CD4-positive, alpha-beta T cell treated with Interferon gamma for 1 hour (primary cell): ENCODE data around the gene KCNH8.
"Not testable (repeated sequence)": the region's sequence is repeated elsewhere in the genome, so short reads cannot be mapped to it uniquely, and the experiment has no call there.

Experiments used
- DNase-seq: peaks from one replicate; pipeline ENCODE4 v3.0.0-alpha.2; 2020

Gene KCNH8

DNA sequence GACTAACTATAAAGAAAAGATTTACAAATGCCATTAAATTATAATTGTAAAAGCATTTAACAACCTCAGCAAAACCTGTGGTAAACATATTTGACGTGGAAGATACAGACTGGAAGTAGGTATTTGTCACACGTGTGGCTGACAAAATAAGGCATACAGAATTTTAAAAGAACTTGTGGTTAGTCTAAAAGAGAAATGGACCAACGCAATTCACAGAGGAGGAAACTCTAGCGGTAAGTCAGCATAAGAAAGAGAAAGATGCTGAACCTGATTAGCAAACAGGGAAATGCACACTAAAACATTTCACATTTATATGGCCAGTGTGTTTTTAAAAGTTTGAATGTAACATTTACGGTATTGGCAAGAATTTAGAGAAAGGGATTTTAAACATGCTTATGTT lies 35.3 kb downstream of the KCNH8 start:
- no peak for DNase-seq

GRCh38 chr3:19190126-19190525 lies 41.8 kb downstream of the KCNH8 start:
- no peak for DNase-seq

GRCh38 chr3:19190602-19191001 lies 42.3 kb downstream of the KCNH8 start:
- DNase-seq, result no peak

DNA sequence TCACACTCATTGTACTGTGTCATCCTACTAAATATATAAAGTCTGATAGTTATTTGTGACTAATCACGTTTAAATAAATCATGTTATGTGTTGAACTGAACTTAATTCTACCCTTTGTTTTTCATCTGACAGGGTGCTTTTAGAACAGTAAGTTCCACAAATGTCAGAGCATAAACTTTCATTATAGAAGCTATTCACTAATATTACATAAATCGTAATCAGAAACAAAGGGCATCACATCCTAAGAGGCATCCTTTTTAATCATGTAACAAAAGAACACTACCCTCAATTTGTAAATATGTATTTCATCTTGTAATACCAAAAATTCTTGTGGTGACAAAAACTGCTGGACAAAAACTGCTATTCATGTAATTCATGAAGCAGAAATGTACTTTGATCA lies 50.8 kb downstream of the KCNH8 start:
- DNase-seq, result no peak

DNA sequence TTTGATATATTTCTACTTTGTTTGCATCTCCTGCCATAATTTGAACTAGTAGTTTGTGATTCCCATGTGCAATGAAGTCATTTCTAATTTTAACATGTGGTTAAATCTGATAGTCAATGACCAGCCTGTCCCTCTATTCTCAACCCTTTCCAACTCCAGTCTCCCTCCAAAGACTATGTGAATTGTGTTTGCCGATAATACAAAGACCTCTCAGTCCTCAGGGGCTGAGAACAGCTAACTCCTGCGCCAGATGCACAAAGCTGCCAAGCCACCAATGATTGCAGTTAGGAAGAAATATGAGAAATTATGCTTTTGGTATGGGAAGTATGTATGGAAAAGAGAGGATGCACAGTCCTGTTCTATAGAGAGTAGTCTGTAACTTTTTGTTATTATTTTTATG lies 54.0 kb downstream of the KCNH8 start:
- no peak for DNase-seq

DNA sequence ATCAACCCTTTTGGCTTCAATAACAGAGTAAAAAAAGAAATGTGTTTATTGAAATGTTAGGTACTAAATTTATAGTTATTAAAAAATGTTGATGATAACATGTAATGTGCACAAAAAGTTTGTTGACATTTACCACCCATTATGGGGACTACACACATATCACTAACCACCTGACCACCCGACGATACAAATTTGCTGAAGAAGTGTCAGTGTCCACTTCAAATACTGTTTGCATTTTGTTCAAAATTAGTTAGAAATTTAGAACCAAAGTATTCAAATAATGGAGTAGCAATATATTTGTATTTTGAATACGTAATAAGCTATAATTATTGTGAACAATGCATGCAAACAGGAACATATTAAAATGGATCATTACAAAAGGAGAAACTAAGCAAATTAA lies 54.4 kb downstream of the KCNH8 start:
- no peak for DNase-seq

DNA sequence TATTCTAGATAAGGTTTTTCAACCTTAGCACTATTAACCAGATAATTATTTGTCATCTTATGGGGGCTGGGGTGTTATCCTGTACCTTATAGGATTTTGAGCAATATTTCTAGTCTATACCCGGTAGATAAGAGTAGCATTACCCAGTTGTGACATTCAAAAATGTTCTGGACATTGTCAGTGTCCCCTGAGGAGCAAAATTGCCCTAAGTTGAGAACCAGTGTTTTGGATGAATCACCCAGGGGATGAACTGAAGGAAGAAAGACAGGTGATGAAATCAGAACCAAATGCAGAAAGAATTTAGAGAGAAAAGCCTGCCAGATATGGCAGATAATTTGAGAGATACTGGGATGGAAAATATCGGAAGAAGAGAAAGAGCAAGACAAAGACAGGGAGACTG lies 58.2 kb downstream of the KCNH8 start:
- DNase-seq, result no peak

DNA sequence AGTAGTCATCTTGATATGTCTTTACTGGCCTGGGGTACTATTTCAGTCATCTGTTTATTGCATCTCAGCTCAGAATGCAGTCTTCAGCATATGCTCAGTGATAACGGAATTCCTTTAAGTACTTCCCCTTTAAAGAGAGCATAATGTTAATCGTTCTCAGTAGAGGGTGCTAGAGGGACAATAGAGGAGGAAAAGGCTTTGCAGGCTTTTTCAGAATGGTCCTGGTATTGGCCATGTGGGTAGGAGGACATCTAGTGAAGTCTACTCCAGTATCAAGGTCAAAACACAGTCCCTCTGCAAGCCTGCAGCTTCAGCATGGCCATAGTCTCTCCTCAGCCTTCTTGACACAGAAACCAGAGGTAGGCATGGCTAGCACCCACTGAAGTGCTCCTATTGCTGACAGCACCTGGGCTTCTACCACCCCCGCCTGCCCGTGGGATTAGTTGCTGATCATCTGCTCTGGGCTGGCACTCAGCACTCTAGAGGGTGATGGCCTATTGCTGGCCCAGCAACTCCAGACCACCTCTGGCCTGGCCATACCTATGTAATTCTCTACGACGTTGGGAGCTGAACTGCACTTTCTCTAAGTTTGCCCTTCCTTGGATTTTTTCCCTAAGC lies 65.4 kb downstream of the KCNH8 start:
- DNase-seq, result no peak

DNA sequence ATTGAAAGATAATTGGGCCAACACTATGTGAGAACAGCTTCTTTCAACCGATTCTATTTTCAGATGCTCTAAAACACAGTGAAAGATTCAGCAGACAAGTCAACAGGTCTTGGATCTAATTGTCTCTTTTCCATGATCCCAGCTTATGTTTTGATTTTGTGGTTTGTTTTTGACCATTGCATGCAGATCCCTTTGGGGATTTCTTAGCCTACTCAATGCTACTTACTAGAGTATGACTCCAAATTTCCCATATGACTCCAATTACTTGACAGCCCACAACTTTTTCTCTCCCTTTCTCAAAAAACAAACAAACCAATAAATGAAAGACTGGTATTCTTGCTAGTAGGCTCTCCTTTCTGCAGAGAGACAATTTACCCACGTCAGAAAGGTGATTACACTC lies 67.1 kb downstream of the KCNH8 start:
- no peak for DNase-seq

DNA sequence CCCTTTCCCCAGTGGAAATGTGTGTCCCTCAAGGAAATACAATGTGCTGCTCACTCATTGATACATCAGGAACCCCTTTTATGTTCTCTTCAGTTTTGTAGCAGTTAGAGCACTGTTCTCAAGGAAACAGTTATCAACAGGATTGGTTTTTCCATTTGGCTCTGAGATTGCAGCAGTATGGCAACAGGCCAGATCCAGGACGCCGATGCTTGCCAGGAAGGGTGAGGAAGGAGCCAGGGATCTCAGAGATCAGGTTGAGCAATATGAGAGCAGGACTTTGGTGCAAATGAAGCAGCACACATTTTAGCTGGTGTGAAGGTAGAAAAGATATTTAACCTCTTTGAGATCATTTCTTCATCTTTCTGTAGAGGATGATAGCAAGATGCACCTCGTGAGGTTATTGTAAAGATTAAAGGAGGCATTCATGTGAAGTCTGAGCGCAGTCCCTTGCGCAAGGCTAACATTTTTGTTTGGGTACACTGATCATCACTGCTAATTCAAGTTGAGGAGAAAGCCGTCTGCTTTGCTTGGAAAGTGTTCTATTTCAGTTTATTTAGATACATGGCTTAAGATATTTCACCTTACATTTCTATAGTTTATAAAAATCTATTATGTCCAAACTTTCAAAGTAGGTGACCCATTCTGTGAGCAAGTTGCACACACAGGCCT lies 68.5 kb downstream of the KCNH8 start:
- DNase-seq, result no peak

DNA sequence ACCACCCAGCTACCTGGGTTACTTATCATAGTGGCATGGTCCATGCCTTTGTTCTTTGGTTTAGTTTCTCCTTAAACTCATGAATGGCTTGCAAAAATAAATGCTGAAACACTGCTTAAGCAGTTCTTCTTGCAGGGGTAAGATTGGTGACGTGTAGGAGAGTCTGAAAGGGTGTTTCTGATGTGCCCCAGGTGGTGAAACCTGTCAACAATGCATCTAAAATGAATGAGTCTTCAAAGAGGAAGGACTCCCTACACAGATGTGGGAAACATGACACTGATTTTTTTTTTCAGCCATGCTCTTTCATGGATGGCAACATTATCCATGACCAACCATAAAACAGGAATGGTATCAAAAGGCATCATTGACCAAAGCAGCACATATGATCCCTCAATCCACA lies 72.0 kb downstream of the KCNH8 start:
- DNase-seq, result no peak

DNA sequence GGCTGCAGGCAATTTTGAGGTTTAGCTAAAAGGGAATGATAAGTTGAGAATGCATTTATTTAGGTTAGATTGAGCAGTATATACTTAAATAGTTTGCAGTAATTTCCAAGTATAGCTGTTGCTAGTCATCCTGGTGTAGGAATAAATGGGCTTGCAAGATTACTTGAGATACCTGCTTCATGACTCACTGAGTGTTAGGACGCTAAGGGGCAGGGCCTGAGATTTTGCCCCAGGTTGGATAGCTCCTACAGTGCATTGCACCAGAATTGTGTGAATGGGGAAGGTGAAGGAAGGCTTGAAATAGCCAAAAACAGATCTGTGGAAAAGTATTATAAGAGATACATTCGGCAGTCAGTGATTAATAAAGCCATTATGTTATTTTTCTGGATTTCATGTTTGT lies 72.8 kb downstream of the KCNH8 start:
- no peak for DNase-seq

- DNase-seq, result no peak
Observed at GRCh38 chr3:19226479-19226878, 78.2 kb downstream of the KCNH8 start.

DNA sequence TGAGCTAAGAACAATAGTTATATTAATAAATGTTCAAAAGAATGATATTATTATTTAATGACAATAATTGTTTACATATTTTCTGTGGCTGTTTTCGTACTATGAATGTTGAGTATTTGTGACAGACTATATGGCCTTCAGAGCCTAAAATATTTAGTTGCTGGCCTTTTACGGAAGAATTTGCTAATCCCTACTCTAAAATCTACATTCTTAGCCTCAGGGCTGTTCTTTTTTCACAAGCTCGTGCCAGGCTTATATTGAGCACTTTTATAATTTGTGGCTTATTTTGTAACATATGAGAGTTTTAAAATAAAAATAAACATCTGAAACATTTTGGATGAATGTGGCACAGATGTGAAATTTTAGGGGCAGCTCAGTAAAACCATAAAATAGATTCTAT lies 79.9 kb downstream of the KCNH8 start:
- no peak for DNase-seq

DNA sequence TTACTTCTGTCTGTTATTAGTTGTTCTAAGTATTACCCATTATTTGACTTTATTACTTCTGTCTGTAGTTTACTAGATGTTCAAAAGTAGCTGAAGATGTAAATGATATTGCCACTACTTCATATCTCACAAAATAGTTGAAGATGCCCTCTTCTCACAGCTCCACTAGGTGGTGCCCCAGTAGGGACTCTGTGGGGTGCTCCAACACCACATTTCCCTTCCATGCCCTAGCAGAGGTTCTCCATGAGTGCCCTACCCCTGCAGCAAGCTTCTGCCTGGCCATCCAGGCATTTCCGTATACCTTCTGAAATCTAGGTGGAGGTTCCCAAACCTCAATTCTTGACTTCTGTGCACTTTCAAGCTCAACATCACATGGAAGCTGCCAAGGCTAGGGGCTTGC lies 80.8 kb downstream of the KCNH8 start:
- no peak for DNase-seq

DNA sequence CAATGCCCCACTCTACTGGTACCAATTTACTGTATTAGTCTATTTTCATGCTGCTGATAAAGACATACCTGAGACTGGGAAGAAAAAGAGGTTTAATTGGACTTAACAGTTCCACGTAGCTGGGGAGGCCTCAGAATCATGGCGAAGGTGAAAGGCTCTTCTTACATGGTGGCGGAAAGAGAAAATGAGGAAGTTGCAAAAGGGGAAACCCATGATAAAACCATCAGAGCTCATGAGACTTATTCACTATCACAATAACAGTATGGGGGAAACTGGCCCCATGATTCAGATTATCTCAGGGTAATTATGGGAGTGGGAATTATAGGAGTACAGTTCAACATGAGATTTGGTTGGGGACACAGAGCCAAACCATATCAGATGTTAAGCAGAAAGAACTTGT lies 81.6 kb downstream of the KCNH8 start:
- not testable (repeated sequence) for DNase-seq

DNA sequence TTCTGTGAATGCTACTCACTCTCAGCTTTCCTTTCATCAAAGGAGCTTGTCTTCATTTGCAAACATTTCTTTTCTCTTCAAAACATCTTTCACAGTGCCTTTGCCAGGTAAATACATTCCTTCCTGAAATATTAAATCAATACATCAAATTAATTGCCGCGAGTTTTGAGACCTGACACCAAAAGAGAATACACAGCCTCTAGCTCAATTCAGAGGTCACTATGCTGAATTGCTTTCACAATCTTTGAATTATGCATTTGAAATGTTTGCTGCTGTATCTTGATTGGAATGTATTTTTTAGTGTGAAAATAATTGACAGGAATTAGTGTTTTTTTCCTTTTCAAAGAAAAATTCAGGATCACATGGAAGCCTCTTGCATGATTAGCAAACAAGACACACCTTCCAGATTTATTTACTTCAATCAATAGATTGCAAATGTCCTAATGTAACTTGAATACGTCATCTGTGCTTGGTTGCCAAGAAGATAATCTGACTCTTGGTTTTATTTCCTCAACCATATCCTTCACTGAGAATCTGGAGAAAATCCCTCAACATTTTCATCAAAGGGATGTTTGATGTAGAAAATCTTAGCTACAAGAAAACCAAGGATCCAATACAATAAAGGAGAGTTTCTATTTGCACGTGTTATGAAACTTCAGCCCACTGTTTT lies 83.6 kb downstream of the KCNH8 start:
- DNase-seq, result no peak

DNA sequence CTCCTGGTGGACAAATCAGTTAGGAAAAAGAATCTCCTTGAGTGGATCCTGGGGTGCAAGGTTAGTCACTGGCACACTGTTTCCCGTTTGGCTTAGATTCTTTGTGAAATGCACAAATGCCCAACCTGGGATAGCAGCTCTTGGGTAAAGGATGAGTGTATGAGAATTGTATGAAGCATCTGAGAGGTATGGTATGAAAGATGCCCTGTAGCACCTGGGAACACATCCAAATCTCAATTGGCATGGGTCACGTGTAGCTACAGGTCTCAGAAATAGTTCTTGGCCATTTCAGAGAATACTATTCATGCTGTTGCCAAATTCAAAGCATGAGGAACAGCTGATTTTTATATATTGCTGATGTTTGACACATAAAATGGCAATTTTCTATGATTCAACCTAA lies 84.3 kb downstream of the KCNH8 start:
- no peak for DNase-seq

GRCh38 chr3:19233882-19234784 lies 85.8 kb downstream of the KCNH8 start:
- not testable (repeated sequence) for DNase-seq

DNA sequence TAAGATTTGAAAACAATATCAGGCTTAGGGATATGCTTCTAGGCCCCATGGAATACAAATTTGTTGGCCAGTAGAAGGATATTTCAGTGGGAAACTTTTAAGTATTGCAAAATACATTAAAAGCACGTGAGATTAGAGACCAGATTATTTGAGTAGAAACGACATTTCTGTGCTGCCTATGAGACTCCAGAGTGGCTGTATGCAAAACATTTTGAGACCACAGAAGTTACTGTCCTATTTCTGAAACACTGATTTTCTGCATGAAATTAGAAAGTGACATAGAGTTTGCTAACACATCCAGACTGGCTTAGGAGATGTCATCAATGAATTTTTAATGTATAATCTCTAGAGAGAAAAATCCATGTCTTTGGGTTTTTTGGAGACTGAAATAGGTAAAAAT lies 99.8 kb downstream of the KCNH8 start:
- no peak for DNase-seq

- no peak for DNase-seq
Observed at GRCh38 chr3:19248767-19249166, 100.5 kb downstream of the KCNH8 start.

DNA sequence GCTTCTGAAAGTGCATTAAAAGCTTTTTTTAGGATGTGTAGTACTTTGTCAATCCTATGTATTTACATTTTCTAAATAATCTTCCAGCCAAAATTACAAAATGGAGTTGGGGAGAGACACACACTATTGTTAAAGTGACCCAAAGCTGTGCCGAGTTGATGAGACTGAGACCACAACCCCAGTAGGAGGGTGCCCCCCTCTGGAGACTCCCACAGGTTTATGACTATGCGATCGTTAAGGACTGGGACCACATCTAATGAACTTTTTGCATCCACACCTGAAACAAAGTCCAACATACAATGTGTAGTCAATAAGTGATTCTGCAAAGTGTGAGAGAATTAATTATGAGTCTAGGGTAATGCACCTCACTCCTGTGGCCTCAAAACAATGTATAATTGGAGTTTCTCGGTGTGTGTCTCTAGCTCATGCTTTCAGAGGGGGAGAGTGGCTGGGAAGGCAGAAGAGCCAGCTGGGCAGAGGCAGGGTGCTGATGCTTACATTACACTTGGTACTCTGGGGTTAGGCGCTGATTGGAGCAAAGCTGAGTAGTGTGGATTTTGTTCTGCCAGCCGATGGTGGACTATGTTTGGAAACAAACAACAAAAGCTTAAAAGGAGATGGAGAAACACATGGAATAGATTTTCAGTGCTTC lies 102.8 kb downstream of the KCNH8 start:
- no peak for DNase-seq

- no peak for DNase-seq
Observed at GRCh38 chr3:19254189-19254588, 105.9 kb downstream of the KCNH8 start.
